Transverse colon (tissue), 4 donors: Measurements from ENCODE around the gene NANOS1. TPM values are rescaled to one million over a fixed set of nuclear protein-coding genes. Genes with fewer than 3 reads are reported as not detected.

Experiments
- DNase-seq: peaks from one replicate; pipeline ENCODE4 v3.0.0-alpha.2; 2019
- H3K27ac ChIP-seq, 4 donors: fragments of 200-600 bp; sonication (generic); 2 replicates each; pipeline ENCODE4 v1.5.1; 2016 to 2018; ENCODE audit warnings: inconsistent platforms in 4 of 4
- H3K27me3 ChIP-seq: fragments of 200-600 bp; sonication (generic); 2 replicates; pipeline ENCODE4 v1.5.1; 2017; ENCODE audit warnings: inconsistent platforms
- H3K36me3 ChIP-seq, 4 donors: fragments of 200-600 bp; sonication (generic); 2 replicates each; pipeline ENCODE4 v1.5.1; 2017 to 2019; ENCODE audit warnings: inconsistent platforms in 4 of 4
- H3K4me1 ChIP-seq, 4 donors: fragments of 200-600 bp; sonication (generic); 2 replicates each; pipeline ENCODE4 v1.5.1; 2017 to 2020; ENCODE audit warnings: inconsistent platforms in 4 of 4
- H3K4me3 ChIP-seq, 4 donors: fragments of 200-600 bp; sonication (generic); 1 replicate in 1 of 4; 2 replicates in 3 of 4; pipeline versions ENCODE4 v1.5.1 to v1.6.1; 2017 to 2019; ENCODE audit warnings: inconsistent platforms in 4 of 4
- H3K9me3 ChIP-seq, 2 donors: fragments of 200-600 bp; sonication (generic); 2 replicates each; pipeline ENCODE4 v1.5.1; 2017 to 2019; ENCODE audit warnings: inconsistent platforms in 2 of 2
- EP300 ChIP-seq: sonication (generic); formaldehyde crosslinking; IDR thresholded peaks from one replicate; pipeline ENCODE4 v1.6.1; 2017; ENCODE audit warnings: antibody characterized with exemption, low read depth
- POLR2A ChIP-seq: fragments of 450-650 bp; IDR thresholded peaks from one replicate; pipeline ENCODE4 v1.6.1; 2016; ENCODE audit warnings: antibody characterized with exemption, mild to moderate bottlenecking, moderate library complexity
- POLR2AphosphoS5 ChIP-seq, 3 donors: sonication (generic); formaldehyde crosslinking; IDR thresholded peaks; one replicate each; pipeline ENCODE4 v1.6.1; 2016; ENCODE audit warnings: antibody characterized with exemption in 3 of 3
- WGBS, 2 donors: methylation state at CpG; one replicate each; pipeline ENCODE4 v1.1.5; 2018; ENCODE audit warnings: low coverage in 1 of 2; 5-methylcytosine and 5-hydroxymethylcytosine counted together
- in situ Hi-C, 4 donors: fragments of 200-750 bp; cut with MboI; loops; one replicate each; pipeline versions ENCODE4 v1.15.0 to v1.15.1; 2017; ENCODE audit warnings: low sequenced_read_pairs in 3 of 4, low pct_ligation_motif_present in 1 of 4, low pct_unique_long_range_greater_than_20kb in 1 of 4
- intact Hi-C: fragments of 100-400 bp; cut with DNase I; formaldehyde crosslinking; loops from one replicate; pipeline ENCODE4 v1.15.1; 2023; ENCODE audit warnings: low total_unique reads
- total RNA-seq, 4 donors: library from RNA; depleted of rRNA; stranded (reverse); fragments of >200 nt; gene quantifications; one replicate each; pipeline ENCODE4 v1.1.0, GENCODE V29; 2016
- TF ChIP-seq, protein P1 (sequence below), 5 experiments: fragments of 200-600 bp in 3 of 5; fragments of 450-650 bp in 2 of 5; sonication (generic) in 3 of 5; IDR thresholded peaks; 1 replicate in 2 of 5; 2 replicates in 3 of 5; pipeline ENCODE4 v1.5.1; 2016 to 2017; ENCODE audit warnings: antibody characterized with exemption in 5 of 5, inconsistent platforms in 3 of 5, mild to moderate bottlenecking in 2 of 5, moderate library complexity in 1 of 5

The NANOS1 gene
- total RNA-seq, 4 donors from 2014 or later, result 0.20 to 7.1 (median 1.9) TPM

DNA sequence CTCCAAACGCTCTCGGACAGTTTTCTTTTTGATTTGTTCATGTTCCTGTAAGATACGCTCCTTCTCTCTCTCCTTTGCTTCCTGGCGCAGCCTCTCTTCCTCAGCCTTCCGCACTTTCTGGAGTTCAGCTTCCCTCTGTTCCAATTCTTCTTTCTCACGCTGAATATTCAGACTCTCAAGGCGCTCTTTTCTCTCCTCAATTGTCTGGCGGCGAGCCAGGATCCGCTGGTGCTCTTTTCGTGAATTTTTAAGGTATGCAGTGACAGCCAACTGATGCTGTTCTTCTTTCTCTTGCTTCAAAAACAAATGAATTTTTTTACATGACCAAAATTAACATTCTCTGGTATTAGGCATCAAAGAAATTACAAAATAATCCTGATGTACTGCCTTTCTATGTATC is 28.5 kb downstream of the NANOS1 start:
- Histone ChIP-seq H3K9me3 (no peaks in the 10 kb centered on the region), H3K27me3 (no peaks in the 10 kb centered on the region), H3K4me1 (peaks cover 0 to 33% (median 10%) of the 10 kb centered on the region in 4 donors), H3K36me3 (peaks cover 0 to 86% (median 41%) of the 10 kb centered on the region in 4 donors), H3K27ac (no peak overlapping the region), H3K4me3 (no peak overlapping the region)
- no peak for DNase-seq
- TF ChIP-seq, protein P1, sequence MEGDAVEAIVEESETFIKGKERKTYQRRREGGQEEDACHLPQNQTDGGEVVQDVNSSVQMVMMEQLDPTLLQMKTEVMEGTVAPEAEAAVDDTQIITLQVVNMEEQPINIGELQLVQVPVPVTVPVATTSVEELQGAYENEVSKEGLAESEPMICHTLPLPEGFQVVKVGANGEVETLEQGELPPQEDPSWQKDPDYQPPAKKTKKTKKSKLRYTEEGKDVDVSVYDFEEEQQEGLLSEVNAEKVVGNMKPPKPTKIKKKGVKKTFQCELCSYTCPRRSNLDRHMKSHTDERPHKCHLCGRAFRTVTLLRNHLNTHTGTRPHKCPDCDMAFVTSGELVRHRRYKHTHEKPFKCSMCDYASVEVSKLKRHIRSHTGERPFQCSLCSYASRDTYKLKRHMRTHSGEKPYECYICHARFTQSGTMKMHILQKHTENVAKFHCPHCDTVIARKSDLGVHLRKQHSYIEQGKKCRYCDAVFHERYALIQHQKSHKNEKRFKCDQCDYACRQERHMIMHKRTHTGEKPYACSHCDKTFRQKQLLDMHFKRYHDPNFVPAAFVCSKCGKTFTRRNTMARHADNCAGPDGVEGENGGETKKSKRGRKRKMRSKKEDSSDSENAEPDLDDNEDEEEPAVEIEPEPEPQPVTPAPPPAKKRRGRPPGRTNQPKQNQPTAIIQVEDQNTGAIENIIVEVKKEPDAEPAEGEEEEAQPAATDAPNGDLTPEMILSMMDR (IDR thresholded peaks at IDR 0.05), result no peak
- no peak for TF ChIP-seq POLR2A
- TF ChIP-seq POLR2AphosphoS5 (IDR thresholded peaks at IDR 0.05), result no peak
- TF ChIP-seq EP300, result no peak
- in situ Hi-C loops, result no loop called here
- WGBS, 2 donors, result 90 to 91% methylated on average over 11 of the region's 11 CpGs
- intact Hi-C loops, result no loop called here

DNA sequence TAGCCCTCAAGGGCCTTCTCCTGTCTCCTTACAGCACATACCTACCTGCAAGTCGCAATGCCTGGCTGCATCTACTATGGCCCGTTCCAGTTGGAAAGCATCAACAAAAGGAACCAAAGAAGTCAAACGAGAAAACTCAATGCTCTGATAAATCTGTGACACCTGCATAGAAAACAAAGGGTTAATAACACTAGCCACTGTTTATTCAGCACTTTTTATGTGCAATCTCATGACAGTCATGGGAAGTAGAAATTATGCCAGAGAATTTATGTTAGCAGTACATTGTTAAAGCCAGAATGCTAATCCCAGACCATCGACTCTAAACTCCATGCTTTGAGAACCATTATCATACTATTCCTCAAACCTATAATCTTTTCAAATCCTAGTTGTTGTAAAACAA is 30.0 kb downstream of the NANOS1 start:
- TF ChIP-seq POLR2AphosphoS5 (IDR thresholded peaks at IDR 0.05) (no peak), POLR2A (no peak), EP300 (no peak)
- TF ChIP-seq, protein P1 (IDR thresholded peaks at IDR 0.05), result no peak
- peaks cover 0 to 33% (median 10%) of the 10 kb centered on the region in 4 donors for H3K4me1 ChIP-seq
- WGBS, 2 donors, result 65 to 73% methylated on average over 4 of the region's 4 CpGs
- H3K27me3 ChIP-seq, result no peaks in the 10 kb centered on the region
- in situ Hi-C loops, result no loop called here
- H3K9me3 ChIP-seq, result no peaks in the 10 kb centered on the region
- no peak overlapping the region for H3K4me3 ChIP-seq
- intact Hi-C loops, result no loop called here
- no peak overlapping the region for H3K27ac ChIP-seq
- no peak for DNase-seq
- H3K36me3 ChIP-seq, result peaks cover 0 to 91% (median 41%) of the 10 kb centered on the region in 4 donors

DNA sequence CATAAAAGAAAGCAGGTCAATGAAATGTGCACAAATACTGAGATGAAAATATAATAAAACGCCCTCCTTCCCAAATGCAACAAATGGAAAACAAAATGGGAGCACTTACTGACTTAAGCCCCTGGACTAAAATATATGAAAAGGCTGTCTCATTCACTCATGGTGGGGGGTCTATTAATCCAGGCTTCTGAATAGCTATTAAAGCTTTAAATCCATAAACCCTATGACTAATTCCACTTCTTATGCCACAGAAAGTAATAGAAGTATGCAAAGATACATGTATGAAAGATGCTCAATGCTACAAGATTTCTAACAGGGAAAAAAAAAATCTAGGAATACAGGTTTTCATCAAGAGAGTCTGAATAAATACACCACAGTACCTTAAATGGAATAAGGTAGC is 30.6 kb downstream of the NANOS1 start:
- no peak overlapping the region for H3K27ac ChIP-seq
- no peaks in the 10 kb centered on the region for H3K9me3 ChIP-seq
- intact Hi-C loops, result no loop called here
- in situ Hi-C loops, result no loop called here
- H3K36me3 ChIP-seq, result peaks cover 0 to 91% (median 42%) of the 10 kb centered on the region in 4 donors
- H3K4me3 ChIP-seq, result no peak overlapping the region
- TF ChIP-seq, protein P1 (IDR thresholded peaks at IDR 0.05), result no peak
- no peak for TF ChIP-seq EP300
- DNase-seq, result no peak
- no peaks in the 10 kb centered on the region for H3K27me3 ChIP-seq
- H3K4me1 ChIP-seq, result peaks cover 0 to 29% (median 7%) of the 10 kb centered on the region in 4 donors
- 88 to 89% methylated on average over 1 of the region's 1 CpG for WGBS, 2 donors

DNA sequence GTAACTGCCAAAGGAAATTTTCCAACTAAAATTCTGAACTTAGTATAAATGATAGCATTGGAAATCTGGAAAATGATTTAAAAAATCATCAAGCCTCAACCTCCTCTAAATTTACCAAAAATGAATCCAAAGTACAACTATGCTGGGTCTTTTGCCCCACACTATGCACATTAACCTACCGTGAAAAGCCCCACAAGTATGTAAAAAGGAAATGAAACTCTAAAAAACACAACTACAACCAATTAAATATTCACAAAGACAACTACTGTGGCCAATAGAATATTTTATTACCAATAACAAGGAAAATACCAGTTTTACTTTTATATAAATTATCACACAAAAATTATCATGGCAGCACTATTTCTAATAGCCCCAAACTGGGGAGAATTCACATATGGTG is 31.8 kb downstream of the NANOS1 start:
- Histone ChIP-seq H3K27ac (peak overlapping the region in 1 of 4 donors; percentile 21), H3K9me3 (no peaks in the 10 kb centered on the region), H3K27me3 (no peaks in the 10 kb centered on the region), H3K36me3 (peaks cover 0 to 79% (median 39%) of the 10 kb centered on the region in 4 donors), H3K4me3 (no peak overlapping the region), H3K4me1 (peaks cover 0 to 16% (median 2%) of the 10 kb centered on the region in 4 donors)
- WGBS, 2 donors, result 57 to 58% methylated on average over 1 of the region's 1 CpG
- intact Hi-C loops, result no loop called here
- TF ChIP-seq, protein P1 (IDR thresholded peaks at IDR 0.05), result no peak
- TF ChIP-seq EP300, result no peak
- in situ Hi-C loops, result no loop called here
- DNase-seq, result no peak
